GM19438 (cell line): Measurements from ENCODE around the gene ATF5.
A peak's percentile ranks its signal among the peaks of the same experiment; 100 is the strongest.
"Not testable (repeated sequence)": the region's sequence is repeated elsewhere in the genome, so short reads cannot be mapped to it uniquely, and the experiment has no call there.

Experiments
- ATAC-seq: cut with Tn5 transposase; IDR thresholded peaks from one replicate; pipeline ENCODE4 v1.9.1; 2021; ENCODE audit warnings: low read depth; ENCODE audit not compliant: unreplicated experiment

The ATF5 gene

DNA sequence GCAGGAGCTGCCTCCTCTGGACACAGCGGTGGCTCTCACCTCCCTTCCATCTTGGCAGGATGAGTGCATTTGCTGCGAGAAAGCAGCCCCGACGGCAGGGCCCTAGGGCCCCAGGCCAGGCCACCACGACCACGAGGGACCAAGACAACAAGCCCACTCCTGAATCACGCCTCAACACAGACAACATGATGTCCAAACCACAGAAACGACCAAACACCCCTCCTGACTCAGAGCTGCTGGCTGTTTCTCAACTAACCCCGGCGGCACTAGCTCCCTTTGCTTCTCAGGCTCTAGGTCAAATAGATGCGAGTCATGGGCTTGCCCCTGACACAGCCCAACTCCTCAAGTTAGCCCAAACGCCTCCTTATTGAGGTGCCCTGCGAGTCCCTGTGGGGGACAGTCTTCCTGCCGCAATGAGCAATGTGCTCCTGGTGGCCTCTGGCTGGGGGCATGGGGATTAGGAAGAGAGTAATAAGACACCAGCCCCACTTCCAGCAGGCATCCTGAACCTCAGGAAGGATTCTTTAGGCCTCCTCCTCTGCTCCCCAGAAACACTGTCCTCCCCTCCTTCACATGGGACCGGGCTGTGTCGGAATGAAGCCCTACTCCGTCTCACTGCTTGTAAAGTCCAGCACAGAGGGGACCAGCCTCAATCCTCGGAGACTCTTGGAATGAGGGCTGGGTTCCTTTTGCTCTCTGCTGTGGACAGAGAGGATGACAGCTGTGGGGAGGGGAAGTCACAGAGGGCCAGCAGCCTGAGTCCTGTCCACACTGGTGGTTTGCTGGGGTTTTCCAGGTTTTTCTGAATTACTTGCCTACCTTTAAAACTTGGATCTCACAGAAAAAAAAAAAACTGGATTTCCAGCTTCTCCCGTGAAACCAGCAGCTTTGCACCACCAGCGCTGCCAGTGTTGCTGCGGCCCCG is 6.9 kb upstream of the ATF5 start:
- ATAC-seq: no peak

DNA sequence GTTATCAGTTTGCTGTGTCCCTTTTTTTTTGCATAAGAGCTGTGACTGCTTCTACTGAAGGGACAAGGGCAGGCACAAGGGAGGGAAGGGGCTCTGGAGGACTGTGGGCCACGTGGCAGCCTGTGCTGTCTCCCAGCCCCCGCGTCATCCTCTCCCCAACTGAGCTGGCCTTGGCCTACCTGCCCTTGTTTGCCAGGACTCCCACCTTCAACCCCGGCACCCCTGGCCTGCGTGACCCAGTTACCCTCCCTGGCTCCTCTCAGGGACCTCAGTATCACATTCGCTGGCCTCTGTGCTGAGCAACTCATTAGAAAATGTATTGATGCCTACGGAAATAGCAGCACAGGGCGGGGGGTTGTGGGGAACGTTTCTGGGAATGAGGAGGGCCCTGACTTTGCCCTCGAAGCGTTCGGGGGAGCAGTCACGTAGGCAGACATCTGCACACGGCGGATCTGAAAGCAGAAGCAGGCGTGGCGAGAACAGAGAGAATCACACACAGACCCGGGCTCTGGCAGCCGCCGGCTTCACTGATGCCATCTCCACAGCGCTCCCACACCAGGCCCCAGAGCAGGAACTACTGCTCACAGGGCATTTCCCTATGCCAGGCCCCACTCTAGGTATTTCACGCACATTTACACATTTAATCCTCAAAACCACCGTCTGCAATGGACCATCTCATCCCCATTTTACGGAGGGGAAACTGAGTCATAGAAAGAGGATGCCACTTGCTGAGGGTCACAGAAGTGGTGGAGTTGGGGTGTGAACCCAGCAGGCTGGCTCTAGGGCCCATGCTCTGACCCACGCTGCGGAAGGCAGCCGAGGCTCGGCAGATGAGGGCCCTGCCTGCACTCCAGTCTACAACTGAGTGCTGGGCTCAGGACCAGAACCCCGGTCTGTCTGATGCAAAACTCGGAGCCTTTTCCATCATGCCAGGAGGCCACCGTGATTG is 5.7 kb upstream of the ATF5 start:
- no peak for ATAC-seq

DNA sequence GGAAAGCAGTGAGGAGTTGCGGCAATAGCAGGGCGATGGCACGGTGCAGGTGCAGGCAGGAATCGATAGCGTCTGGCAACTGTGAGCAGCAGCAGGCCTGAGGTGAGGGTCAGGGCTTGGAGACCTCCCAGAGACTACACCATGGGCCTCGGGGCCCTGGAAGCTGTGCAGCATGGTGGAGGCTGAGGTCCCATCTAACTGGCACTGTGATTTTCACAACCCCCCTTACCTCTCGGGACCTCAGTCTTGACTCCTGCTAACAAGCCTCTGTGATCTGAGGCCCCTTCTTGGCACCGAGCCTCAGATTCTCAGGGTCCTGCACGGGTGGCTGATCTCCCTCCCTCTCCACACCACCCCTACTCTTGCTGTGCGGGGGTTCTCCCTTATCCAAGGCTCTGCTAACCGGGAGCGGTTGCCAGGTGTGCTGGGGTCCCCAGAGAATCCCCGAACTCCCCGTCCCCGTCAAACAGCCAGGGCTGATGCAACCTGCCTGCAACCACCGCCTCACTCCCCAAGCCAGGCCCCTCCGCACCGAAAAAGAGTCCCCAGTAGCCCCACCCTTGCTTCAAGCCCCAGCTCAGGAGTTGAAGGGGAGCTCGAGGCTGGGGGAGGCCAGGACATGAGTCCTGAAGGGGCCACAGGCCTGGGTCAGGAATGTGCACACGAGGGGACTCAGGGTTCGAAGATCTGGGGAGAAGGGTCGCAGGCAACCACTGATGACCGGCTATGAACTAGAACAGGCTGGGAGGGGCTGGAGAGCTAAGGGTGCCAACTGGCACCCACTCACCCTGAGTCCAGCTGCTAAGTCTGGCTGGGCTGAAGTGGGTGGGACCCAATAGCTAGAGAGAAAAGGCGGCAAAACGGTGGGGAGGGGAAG is 4.8 kb upstream of the ATF5 start:
- ATAC-seq: no peak

DNA sequence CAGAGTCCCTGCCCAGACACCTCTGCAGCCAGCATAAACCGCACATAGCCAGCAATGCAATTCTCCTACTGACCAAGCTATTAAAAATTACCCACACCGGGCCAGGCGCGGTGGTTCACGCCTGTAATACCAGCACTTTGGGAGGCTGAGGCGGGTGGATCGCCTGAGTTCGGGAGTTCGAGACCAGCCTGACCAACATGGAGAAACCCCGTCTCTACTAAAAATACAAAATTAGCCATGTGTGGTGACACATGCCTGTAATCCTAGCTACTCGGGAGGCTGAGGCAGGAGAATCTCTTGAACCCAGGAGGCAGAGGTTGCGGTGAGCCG is 4.2 kb upstream of the ATF5 start:
- not testable (repeated sequence) for ATAC-seq

DNA sequence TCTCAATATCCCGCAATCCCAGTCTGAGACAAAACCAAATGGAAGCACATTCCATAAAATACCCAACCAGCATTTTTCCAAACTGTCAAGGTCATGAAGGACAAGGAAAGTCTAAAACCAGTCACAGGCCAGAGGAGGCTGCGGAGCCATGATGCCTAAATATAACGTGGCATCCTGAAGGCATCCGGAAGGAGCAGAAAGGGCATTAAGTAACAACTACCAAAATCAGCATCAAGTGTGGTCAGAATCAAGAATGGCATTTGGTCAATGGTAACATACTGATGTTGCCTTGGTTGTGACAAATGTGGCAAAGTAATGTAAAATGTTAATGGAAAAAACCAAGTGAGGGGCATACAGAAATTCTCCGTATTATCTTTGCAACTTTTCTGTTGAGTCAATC is 3.5 kb upstream of the ATF5 start:
- ATAC-seq: no peak

DNA sequence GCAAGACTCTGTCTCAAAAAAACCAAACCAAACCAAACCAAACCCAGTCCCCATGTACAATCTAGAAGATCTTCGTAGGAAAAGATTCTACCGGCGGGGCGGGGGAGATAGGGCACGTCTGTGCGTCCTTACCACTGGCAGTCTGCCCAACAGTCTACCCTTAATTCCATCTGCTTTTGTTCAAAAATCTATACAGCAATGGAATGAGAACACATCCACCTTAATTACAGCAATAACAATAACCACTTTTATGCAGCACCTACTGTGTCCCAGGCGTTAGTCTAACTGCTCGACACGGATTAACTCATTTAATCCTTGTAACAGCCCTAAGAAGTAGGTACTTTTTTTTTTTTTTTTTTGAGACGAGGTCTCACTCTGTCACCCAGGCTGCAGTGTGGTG is 2.5 kb upstream of the ATF5 start:
- ATAC-seq: no peak

DNA sequence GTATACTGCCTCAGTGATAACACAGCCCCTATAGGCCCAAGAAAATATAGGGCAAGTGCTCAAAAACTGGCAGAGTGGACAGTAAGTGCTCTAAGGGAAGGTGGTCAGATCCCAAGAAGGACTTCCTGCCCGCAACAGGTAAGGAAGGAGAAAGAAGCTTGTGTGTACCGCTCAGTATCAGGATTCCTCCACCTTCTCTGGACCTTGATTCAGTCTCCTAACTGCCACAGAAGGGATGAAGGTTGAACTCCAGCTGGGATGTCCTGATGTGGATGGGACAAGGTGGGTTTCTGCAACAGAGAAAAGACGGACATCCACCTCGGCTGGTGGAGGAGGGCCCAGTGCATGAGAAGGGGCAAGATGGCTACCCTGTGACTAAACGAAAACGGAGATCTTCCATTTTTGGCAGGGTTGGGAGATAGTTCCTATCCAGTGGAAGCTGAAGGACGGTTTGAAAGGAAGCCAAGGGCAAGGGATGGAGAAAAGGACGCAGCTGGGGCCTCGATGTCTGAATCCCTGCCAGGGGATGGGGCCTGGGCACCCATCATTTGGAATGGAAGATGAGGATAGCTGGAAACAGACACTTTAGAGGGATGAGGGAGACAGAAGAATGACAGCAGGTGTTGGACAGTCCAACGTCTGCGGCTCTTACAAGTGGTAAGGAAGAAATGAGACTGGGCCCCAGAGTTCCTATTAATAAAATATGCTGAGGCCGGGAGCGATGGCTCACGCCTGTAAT is 1.3 kb upstream of the ATF5 start:
- ATAC-seq: no peak

DNA sequence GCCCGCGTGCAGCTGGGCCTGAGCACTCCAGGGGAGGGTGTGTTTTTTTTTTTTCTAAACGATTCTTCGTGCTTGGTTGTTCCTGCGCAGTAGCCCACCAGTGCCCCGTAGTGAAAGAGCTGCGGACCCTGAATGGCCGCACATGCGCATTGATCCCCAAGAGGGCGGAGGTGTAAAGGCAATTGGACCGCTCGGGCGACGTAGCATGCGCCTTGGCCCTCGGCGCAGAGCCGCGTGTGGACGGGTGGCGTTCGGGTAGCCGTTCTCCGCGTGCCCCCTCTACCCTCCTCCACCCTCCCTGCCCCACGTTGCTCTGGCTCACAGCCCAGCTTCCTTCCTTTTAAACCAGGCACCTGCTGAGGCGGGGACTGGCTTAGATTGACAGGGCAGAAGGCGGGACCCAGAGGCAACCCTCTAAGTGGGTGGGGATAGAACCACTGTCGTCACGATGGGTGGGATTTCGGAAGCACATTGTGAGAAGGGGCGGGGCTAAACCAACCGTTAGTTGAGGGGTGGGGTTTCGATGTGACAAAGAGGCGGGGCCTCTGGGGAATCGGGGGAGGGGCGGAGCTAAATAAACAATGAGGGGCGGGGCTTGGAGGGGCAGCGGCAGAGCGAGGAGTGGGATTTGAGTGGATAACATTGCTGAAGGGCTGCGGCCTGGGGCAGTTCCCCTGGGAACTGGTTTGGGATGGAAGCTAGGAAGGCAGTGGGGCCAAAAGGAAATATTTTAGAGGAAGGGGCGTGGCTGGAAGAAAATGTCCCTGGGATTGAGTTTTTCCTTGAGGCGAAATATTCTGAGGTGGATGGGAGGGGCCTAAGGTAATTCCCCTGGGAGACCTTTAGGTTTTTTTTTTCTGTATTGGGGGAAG is 842 bp downstream of the ATF5 start:
- ATAC-seq: peak; percentile 35

DNA sequence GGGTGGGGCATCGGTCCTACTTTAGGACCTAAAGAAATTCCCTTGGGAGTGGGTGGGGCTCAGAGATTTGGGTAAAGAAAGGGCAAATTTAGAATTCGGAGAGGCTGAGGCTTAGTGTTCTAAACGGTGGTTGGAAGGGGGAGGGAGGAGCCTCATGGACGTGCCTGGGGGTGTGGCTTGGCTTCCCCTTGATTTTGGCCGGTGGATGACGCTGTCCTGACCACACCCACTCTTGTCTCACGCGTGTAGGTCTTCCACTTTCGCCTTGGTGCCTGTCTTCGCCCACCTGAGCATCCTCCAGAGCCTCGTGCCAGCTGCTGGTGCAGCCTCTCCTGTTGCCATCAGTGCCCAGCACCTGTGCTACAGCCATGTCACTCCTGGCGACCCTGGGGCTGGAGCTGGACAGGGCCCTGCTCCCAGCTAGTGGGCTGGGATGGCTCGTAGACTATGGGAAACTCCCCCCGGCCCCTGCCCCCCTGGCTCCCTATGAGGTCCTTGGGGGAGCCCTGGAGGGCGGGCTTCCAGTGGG is 1.5 kb downstream of the ATF5 start:
- ATAC-seq: no peak

DNA sequence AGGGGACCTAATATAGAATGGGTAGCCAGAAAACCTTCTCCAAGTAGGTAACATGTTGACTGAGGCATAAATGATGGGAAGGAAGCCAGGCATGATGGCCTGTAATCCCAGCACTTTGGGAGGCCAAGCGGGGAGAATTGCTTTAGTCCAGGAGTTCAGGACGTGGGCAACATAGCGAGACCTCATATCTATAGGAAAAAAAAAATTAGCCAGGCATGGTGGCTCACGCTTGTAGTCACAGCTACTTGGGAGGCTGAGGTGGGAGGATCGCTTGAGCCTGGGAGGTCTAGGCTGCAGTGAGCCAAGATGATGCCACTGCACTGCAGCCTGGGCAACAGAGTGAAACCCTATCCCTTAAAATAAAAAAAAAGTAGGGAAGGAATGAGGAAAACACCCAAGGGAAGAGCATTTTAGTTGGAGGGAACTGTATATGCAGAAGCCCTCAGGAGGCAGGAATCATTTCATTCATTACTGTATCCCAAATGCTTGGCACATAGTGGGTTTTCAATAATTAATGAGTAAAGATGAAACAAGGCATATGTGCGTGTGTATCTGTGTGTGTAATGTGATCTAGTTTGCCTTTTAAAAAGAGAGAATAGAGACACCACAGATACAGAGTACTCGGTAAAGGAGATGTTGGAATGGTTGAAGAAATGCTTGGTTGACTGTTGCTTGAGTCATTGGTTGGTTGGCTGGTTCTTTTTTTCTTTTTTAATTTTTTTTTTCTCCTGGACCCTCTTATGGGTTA is 2.5 kb downstream of the ATF5 start:
- no peak for ATAC-seq

DNA sequence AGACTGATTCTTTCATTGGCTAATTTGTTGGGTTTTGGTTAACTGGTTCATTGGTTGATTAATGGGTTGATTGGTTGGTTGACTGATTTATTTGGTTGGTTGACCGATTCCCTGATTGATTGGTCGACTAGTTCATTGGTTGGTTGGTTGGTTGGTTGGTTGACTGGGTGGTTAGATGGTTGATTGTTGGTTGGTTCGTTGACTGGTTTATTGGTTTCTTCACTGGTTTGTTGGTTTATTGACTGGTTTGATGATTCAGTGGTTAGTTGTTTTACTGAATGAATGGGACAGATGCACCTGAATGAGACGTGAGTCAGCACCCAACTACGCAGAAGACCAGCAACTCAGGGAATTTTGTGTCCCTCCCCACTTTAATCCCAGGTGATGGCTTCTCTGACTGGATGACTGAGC is 3.0 kb downstream of the ATF5 start:
- no peak for ATAC-seq

DNA sequence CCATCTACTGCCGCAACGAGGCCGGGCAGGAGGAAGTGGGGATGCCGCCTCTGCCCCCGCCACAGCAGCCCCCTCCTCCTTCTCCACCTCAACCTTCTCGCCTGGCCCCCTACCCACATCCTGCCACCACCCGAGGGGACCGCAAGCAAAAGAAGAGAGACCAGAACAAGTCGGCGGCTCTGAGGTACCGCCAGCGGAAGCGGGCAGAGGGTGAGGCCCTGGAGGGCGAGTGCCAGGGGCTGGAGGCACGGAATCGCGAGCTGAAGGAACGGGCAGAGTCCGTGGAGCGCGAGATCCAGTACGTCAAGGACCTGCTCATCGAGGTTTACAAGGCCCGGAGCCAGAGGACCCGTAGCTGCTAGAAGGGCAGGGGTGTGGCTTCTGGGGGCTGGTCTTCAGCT is 3.7 kb downstream of the ATF5 start:
- ATAC-seq: no peak

DNA sequence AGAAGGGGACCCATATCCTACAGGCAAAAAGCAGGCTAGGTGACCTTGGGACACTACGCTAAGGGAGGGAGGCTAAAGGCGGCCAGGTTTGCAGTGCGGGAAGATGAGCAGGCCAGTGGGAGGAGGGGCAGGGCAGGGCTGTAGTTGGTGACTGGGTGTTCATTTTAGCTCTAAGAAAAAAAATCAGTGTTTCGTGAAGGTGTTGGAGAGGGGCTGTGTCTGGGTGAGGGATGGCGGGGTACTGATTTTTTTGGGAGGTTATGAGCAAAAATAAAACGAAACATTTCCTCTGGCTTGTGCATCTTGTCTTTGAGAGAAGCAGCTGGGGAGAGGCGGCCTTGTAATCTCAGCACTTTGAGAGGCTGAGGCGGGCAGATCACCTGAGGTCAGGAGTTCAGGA is 4.6 kb downstream of the ATF5 start:
- no peak for ATAC-seq

DNA sequence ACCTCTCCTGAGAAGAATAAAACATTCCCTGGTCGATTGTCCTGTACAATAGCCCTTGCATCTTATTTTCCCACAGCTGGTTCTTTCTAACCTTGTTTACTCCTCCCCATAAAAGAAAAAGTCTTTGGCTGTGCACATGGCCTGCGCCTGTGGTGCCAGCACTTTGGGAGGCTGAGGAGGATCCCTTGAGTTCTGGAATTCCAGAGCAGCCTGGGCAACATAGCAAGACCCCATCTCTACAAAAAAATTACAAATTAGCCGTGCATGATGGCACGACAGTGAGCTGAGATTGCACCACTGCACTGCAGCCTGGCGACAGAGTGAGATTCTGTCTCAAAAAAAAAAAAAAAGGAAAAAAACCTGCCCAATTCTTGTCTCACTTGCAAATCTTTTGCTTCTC is 7.5 kb downstream of the ATF5 start:
- no peak for ATAC-seq

DNA sequence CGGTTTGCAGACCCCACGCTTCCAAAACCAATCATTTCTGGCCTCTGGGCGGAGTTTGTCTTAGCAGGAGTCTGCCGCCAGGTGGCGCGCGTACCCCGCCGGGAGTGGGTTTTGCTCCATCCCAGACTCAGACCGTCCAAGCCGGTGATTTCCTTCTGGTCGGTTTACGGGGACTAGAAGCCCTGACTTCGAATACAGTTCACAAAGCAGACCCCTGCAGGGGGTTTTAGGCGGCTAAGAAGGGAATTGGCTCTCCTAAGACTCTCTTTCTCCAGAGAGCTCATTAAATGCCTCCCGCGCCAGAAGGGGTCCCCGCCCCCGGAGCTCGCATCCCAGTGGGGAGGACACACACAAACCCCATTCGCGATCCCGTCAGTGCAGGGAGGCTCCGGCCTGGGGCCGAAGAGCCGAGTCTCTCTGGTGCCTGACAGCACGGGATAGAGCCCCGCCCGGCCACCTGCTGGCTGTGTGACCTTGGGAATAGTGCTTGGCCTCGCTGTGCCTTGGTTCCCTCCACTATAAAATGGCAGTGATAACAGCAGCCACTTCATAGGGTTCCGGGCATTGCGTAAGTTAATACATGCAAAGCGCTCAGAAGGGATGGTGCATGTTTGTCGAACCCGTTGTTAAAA is 8.9 kb downstream of the ATF5 start:
- ATAC-seq: no peak

DNA sequence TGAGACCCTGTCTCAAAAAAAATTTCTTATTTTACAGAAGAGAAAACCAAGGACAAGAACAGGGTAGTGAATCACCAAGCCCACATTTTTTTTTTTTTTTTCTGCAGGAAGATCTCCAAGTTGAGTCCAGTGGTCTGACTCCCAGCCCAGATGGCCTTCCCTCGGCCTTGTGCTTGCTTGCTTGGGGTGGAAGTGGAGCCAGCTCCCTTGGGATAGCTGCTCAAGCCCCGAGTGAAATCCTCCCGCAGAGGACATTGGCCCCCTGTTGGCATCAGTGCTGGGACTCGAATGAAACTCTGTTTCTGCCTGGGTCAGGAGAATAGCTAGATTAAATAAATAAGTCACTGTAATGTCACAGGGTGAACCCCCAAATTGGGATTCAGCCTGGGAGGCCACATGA is 9.7 kb downstream of the ATF5 start:
- no peak for ATAC-seq

DNA sequence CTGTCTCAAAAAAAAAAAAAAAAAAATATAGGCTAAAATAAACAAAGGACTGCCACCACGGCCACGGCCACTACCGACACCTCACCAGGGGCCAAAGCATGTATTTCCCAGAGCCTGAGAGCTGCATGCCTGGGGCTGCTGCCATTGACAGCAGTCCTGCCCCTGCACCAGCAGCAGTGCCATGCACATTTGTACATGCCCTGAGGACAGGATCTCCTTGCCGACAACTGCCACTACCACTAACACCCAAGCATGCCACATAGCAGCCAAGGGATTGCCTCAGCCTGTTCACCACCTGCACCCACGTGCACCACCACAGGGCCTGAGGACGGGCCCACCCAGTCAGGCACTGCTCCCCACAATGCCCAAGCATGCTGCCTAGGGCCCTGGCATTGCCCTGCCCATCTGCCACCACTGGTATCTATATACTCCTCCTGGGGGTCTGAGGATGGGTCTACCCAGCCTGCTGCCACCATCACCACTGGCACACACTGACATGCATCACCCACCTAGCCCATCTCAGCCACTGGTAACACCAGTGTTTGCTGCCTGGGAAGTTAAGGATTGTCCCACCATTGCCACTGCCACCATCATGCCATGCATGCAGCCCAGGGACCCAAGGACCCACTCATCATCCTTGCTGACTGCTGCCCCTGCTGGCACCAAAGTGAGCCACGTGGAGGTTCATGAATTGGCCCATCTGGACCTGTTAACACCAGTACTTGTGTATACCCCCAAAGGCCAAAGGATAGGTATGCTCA is 10.9 kb downstream of the ATF5 start:
- no peak for ATAC-seq
